Mesodermal cell (in vitro differentiated cells): ENCODE measurements around the gene LGALS14. TPM values are rescaled to one million over a fixed set of nuclear protein-coding genes. Genes with fewer than 3 reads are reported as not detected.
"Not testable (repeated sequence)": the region's sequence is repeated elsewhere in the genome, so short reads cannot be mapped to it uniquely, and the experiment has no call there.

Experiments
- H3K27ac ChIP-seq: 2 replicates; pipeline ENCODE4 v1.7.0; 2013; ENCODE audit warnings: mild to moderate bottlenecking, low read depth, low read length, moderate library complexity; ENCODE audit not compliant: severe bottlenecking
- H3K36me3 ChIP-seq: 2 replicates; pipeline ENCODE4 v1.7.1; 2013; ENCODE audit warnings: mild to moderate bottlenecking, low read length, moderate library complexity; ENCODE audit not compliant: control insufficient read depth, insufficient read depth
- H3K4me1 ChIP-seq: one replicate; pipeline ENCODE4 v1.7.1; 2013; ENCODE audit warnings: mild to moderate bottlenecking, low read length; ENCODE audit not compliant: insufficient read depth, control insufficient read depth, poor library complexity, severe bottlenecking
- H3K4me3 ChIP-seq: 2 replicates; pipeline ENCODE4 v1.7.0; 2013; ENCODE audit warnings: low read length, control low read depth, mild to moderate bottlenecking; ENCODE audit not compliant: insufficient read depth, poor library complexity, severe bottlenecking; ENCODE audit errors: extremely low read depth
- H3K9me3 ChIP-seq: 2 replicates; pipeline ENCODE4 v1.7.1; 2013; ENCODE audit warnings: mild to moderate bottlenecking, low read length, moderate library complexity; ENCODE audit not compliant: control insufficient read depth
- WGBS, 2 experiments: methylation state at CpG; one replicate each; pipeline ENCODE4 v1.1.5; 2013; ENCODE audit warnings: missing lambda C conversion rate in 2 of 2; ENCODE audit not compliant: insufficient coverage in 2 of 2; 5-methylcytosine and 5-hydroxymethylcytosine counted together
- polyA plus RNA-seq, 2 experiments: library from polyadenylated mRNA; stranded (reverse); fragments of 50-300 nt; gene quantifications; one replicate each; pipeline ENCODE4 v1.2.3, GENCODE V29; 2013

Gene LGALS14, protein sequence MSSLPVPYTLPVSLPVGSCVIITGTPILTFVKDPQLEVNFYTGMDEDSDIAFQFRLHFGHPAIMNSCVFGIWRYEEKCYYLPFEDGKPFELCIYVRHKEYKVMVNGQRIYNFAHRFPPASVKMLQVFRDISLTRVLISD
- polyA plus RNA-seq (2013, experiment 1 of 2): not detected
- polyA plus RNA-seq (2013, experiment 2 of 2): not detected

DNA sequence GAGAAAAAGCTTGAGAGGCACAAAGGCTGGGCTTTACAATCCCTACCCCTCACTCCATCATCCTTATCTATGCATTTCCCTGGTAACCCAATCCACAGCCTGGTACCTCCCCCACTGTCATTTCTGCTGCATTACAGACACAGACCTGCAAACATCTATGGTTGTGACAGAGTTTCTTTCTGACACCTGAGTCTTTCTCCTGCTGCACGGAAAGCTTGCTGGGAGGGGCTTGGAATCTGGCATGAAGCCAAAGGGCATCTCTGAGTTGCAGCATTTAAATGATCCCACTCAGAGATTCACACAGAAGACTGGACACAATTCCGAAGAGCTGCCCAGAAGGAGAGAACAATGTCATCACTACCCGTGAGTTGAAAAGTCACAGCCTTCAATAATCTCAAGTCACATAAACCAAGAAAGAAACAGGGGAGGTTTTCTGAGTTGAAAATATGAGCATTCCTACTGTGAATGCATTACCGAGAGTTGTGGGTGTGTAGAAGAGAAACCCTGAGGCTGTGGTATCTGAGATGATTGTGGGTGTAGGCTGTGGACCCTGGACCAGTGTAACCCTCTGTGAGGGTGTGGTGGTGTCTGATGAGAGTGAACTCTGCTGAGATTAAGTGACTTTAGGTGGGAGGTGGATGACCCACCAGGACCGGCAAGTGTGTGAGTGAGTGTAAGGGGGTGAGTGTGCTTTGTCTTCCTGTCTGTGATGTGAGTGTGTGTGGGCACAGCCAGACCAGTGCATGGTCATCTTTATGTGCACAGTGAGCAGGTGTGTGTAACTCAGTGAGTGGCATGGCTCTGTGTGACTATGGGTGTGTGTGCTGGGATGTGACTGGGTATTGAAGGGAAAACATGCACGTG is at the start of gene LGALS14:
LGALS14 (plus strand) TSS at position 301 of the 864 bp plus-strand sequence; CDS start at position 349, 48 bp downstream.
- WGBS, 2 experiments: 63 to 72% methylated on average over 4 of the region's 6 CpGs
- Histone ChIP-seq H3K27ac (no peak within 1 kb of the TSS), H3K4me3 (no peak within 1 kb of the TSS), H3K9me3 (no peaks in the 10 kb centered on the region), H3K4me1 (no peaks in the 10 kb centered on the region), H3K36me3 (no peaks in the 10 kb centered on the region)

DNA sequence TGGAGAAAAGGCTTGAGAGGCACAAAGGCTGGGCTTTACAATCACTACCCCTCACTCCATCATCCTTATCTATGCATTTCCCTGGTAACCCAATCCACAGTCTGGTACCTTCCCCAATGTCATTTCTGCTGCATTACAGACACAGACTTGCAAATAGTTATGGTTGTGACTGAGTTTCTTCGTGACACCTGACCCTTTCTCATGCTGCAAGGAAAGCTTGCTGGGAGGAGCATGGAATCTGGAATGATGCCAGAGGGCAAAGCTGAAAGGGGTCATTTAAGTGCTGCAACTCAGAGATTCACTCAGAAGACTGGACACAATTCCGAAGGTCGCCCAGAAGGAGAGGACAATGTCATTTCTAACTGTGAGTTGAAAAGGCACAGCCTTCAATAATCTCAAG is 48.7 kb upstream of the LGALS14 start, which contains the start of gene LGALS16:
LGALS16 (plus strand) TSS at position 301 of the 400 bp plus-strand sequence; CDS start at position 350, 49 bp downstream.
- 0% methylated on average over 1 of the region's 3 CpGs for WGBS, 2 experiments

DNA sequence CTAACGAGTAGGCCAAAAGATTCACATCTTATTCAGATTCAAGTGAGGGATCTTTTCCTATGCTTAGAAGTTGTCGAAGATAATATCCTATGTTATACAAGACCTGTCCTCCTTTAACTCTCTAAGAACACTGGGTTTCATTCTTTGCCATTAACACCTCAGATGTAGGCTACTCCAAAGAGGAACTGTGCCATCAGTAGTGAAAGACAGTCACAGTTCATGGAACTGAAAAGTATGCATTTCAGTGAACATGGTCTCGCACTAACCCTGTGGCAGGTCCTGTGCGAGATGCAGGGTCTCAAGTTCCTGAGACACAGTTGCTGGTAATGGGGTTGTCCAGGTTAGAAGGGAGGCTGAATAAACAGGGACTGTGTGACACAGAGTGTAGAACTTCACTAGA is 44.5 kb upstream of the LGALS14 start:
- WGBS, 2 experiments: 66 to 73% methylated on average over 2 to 3 of the region's 4 CpGs
- no peaks in the 10 kb centered on the region for H3K4me1 ChIP-seq
- no peak overlapping the region for H3K4me3 ChIP-seq
- H3K27ac ChIP-seq: no peak overlapping the region
- no peaks in the 10 kb centered on the region for H3K36me3 ChIP-seq
- H3K9me3 ChIP-seq: no peaks in the 10 kb centered on the region

More for the DNA sequence above, 48.7 kb upstream of the LGALS14 start, which contains the start of gene LGALS16:
- Histone ChIP-seq H3K36me3 (no peaks in the 10 kb centered on the region), H3K4me1 (no peaks in the 10 kb centered on the region), H3K4me3 (no peak within 1 kb of the TSS), H3K9me3 (no peaks in the 10 kb centered on the region), H3K27ac (no peak within 1 kb of the TSS)

DNA sequence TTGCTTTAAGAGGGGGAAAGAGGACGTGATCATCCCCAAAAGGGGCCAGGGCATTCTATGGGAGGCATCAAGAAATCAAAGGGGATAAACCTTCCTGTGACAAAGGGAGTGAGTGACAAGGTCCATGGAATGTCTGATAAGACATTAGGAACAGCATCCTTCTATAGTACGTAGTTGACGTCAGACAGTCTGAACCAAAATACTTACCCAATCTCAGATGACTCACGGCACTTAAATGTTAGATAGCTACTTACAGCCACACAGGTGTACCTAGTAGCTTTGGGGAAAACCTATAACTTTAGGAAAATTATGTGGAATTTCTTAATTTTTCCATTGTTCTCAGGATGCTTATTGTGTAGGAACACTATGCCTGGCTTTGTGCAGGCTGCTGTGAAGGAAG is 43.6 kb upstream of the LGALS14 start:
- Histone ChIP-seq H3K27ac (no peak overlapping the region), H3K4me1 (no peaks in the 10 kb centered on the region), H3K4me3 (no peak overlapping the region), H3K9me3 (no peaks in the 10 kb centered on the region), H3K36me3 (no peaks in the 10 kb centered on the region)
- no CpG with 5 or more reads among the region's 4 CpGs for WGBS, 2 experiments

DNA sequence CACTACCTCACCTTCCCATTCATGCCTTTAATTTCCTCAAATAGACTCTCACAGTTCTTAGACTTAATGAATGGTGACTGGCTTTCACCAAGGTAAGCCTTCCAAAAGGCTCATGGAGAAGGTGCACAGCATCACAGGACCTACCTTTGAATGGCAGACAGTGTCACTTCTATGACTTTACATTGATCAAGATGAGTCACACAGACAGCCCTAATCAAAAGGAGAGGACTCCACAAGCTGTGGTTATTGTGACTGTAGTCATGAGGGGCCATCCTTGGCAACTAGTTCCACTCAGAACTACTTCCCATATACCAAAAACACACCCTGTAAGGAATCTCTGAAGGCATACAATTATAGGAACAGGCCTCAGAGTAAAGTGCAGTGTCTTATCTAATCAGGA is 42.7 kb upstream of the LGALS14 start:
- Histone ChIP-seq H3K4me1 (no peaks in the 10 kb centered on the region), H3K9me3 (no peaks in the 10 kb centered on the region), H3K36me3 (no peaks in the 10 kb centered on the region), H3K4me3 (no peak overlapping the region), H3K27ac (no peak overlapping the region)

DNA sequence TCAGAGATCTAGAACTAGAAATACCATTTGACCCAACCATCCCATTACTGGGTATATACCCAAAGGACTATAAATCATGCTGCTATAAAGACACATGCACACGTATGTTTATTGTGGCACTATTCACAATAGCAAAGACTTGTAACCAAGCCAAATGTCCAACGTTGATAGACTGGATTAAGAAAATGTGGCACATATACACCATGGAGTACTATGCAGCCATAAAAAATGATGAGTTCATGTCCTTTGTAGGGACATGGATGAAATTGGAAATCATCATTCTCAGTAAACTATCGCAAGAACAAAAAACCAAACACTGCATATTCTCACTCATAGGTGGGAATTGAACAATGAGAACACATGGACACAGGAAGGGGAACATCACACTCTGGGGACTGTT is 34.4 kb upstream of the LGALS14 start:
- H3K36me3 ChIP-seq, H3K4me3 ChIP-seq, H3K27ac ChIP-seq, H3K4me1 ChIP-seq, H3K9me3 ChIP-seq: not testable (repeated sequence)
- no CpG with 5 or more reads among the region's 3 CpGs for WGBS, 2 experiments

DNA sequence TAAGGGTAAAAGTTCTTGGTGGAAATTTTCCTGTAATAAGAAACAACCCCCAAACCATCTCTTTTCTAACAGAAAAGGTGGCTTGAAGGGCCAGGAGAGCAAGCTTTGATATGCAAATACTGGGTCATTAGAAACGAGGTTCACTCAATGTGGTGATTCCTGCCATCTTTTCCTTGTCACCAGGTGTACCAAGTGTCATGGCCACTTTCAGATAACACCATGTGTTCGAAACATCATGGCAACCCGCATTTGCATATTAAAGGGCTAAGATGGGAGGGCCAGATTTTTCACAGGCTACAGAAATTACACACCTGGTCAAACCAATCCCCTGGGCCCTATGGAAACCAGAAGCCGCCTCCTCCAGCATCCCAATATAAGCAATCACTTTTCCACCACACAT is 33.3 kb upstream of the LGALS14 start:
- 0 to 10% methylated on average over 1 of the region's 4 CpGs for whole genome bisulfite sequencing, 2 experiments

DNA sequence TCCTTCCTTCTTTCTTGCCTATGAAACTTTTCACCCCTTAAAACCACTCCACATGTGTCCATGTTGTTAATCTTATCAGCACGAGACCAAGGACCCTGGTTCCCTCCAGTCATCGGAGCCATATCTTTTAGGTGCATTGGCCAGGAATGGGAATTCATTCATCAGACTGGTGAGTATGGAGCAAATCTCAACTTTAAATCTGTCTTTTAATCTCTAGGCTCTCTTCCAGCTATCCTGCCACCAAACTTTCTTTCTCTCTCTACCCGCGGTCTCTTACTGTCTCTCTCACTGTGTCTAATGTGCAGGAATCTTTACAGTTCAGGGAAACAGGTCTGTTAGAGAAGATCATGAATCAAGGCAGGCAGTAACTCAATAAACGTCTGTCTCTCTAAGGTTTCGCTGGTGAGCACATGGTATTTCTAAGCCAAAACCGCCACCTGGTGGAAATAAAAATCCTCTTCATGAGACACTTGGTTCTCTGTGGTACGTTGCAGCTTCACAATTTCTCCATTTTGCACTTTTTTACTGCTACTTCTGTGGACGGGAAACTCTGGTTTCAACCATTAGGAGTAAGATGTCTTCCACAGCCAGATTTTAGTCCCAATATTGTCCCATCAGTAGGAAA is 32.4 kb upstream of the LGALS14 start:
- Histone ChIP-seq H3K36me3 (no peaks in the 10 kb centered on the region), H3K9me3 (no peaks in the 10 kb centered on the region), H3K4me1 (no peaks in the 10 kb centered on the region), H3K4me3 (no peak overlapping the region), H3K27ac (no peak overlapping the region)
- WGBS, 2 experiments: 6 to 22% methylated on average over 5 to 7 of the region's 9 CpGs

More for the DNA sequence above, 33.3 kb upstream of the LGALS14 start:
- H3K4me1 ChIP-seq: no peaks in the 10 kb centered on the region
- no peak overlapping the region for H3K4me3 ChIP-seq
- no peaks in the 10 kb centered on the region for H3K9me3 ChIP-seq
- no peaks in the 10 kb centered on the region for H3K36me3 ChIP-seq
- H3K27ac ChIP-seq: no peak overlapping the region

DNA sequence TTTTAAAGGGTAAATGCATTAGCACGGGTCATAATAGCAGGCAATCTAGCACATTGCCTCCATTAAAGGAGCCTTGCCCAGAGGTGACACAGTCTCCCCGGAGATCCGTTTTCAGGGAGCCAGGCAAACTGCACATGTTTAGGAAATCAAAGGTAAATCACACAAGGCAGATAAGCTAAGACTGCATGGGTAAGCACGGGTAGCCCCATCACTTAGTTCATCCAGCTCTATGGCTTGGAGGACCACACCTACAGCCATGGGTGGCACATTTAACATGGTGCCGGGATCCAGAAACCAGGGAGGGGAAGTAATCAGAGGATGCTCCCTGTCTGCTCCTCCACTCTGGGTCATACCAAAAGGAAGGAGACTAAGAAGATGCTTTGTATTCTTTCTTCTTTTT is 31.8 kb upstream of the LGALS14 start:
- WGBS, 2 experiments: 64 to 67% methylated on average over 4 of the region's 5 CpGs
- H3K4me1 ChIP-seq: no peaks in the 10 kb centered on the region
- H3K36me3 ChIP-seq: no peaks in the 10 kb centered on the region
- H3K4me3 ChIP-seq: no peak overlapping the region
- no peak overlapping the region for H3K27ac ChIP-seq
- H3K9me3 ChIP-seq: no peaks in the 10 kb centered on the region

DNA sequence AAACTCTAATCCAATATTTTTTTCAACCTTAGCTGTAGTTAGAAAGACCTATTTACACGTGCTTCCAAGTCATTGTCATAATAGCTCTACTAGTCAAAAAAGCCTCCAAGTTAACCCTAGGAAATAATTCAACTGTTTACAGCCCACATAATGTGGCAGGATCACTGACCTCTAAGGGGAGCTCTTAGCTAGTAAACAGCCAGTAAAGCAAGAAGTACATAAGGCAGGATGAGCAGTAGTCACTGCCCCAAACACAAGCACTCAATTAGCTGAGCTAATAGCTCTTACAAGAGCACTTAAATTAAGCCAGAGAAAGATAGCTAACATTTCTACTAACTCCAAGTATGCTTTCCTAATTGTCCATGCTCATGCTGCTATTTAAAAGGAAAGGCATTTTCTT is 30.4 kb upstream of the LGALS14 start:
- H3K4me3 ChIP-seq, H3K9me3 ChIP-seq, H3K36me3 ChIP-seq, H3K27ac ChIP-seq, H3K4me1 ChIP-seq: not testable (repeated sequence)
- WGBS, 2 experiments: 0 to 25% methylated on average over 1 of the region's 1 CpG
